Smooth muscle cell (in vitro differentiated cells): Measurements from ENCODE around the gene COG7. TPM values are rescaled to one million over a fixed set of nuclear protein-coding genes. Genes with fewer than 3 reads are reported as not detected.

Experiments used
- DNase-seq: peaks from one replicate; lab custom pipeline; 2025; ENCODE audit not compliant: unreplicated experiment; lab: John Stamatoyannopoulos, UW
- H2AFZ ChIP-seq: fragments of 200-600 bp; sonication (generic); 2 replicates; pipeline ENCODE4 v1.6.0; 2016; ENCODE audit warnings: antibody characterized with exemption, low read depth, mild to moderate bottlenecking
- H3F3A ChIP-seq: fragments of 200-600 bp; sonication (generic); 2 replicates; pipeline ENCODE4 v1.6.0; 2017; ENCODE audit warnings: antibody characterized with exemption, low read depth
- H3K27ac ChIP-seq: fragments of 200-600 bp; sonication (generic); 2 replicates; pipeline ENCODE4 v1.5.1; 2016; ENCODE audit warnings: low read depth, mild to moderate bottlenecking
- H3K27me3 ChIP-seq: fragments of 200-600 bp; sonication (generic); 2 replicates; pipeline ENCODE4 v1.6.1; 2016; ENCODE audit warnings: low read depth, mild to moderate bottlenecking
- H3K36me3 ChIP-seq: fragments of 200-600 bp; sonication (generic); 2 replicates; pipeline ENCODE4 v1.5.1; 2016; ENCODE audit warnings: low read depth
- H3K4me1 ChIP-seq: fragments of 200-600 bp; sonication (generic); 2 replicates; pipeline ENCODE4 v1.5.1; 2016; ENCODE audit warnings: low read depth
- H3K4me2 ChIP-seq: fragments of 200-600 bp; sonication (generic); 2 replicates; pipeline ENCODE4 v1.6.0; 2016; ENCODE audit warnings: mild to moderate bottlenecking
- H3K4me3 ChIP-seq: fragments of 200-600 bp; sonication (generic); 2 replicates; pipeline ENCODE4 v1.5.1; 2016; ENCODE audit warnings: mild to moderate bottlenecking
- H3K79me2 ChIP-seq: fragments of 200-600 bp; sonication (generic); 2 replicates; pipeline ENCODE4 v1.6.0; 2016; ENCODE audit warnings: low read depth, mild to moderate bottlenecking
- H3K9ac ChIP-seq: fragments of 200-600 bp; sonication (generic); 2 replicates; pipeline ENCODE4 v1.6.0; 2016; ENCODE audit warnings: low read depth
- H3K9me3 ChIP-seq: fragments of 200-600 bp; sonication (generic); replicated peaks from 2 replicates; pipeline ENCODE4 v1.5.1; 2016; ENCODE audit warnings: low read depth
- H4K20me1 ChIP-seq: fragments of 200-600 bp; sonication (generic); 2 replicates; pipeline ENCODE4 v1.6.0; 2016; ENCODE audit warnings: low read depth
- CTCF ChIP-seq: fragments of 200-600 bp; sonication (generic); IDR thresholded peaks from 2 replicates; pipeline ENCODE4 v1.5.1; 2017; ENCODE audit warnings: borderline replicate concordance, mild to moderate bottlenecking, antibody characterized with exemption; ENCODE audit not compliant: insufficient read depth, poor library complexity, severe bottlenecking
- WGBS: methylation state at CpG from one replicate; pipeline ENCODE4 v1.1.7; 2016; ENCODE audit warnings: low lambda C conversion rate; 5-methylcytosine and 5-hydroxymethylcytosine counted together
- polyA plus RNA-seq: library from polyadenylated mRNA; unstranded; fragments of >200 nt; fragmentation: Nextera tagmentation; extraction: Ambion mirVana; gene quantifications from 2 replicates; pipeline ENCODE4 v1.2.1, GENCODE V29; 2016
- total RNA-seq: library from RNA; depleted of rRNA; stranded (reverse); fragments of >200 nt; gene quantifications from 2 replicates; pipeline ENCODE4 v1.2.3, GENCODE V29; 2014

The COG7 gene
- total and polyA plus RNA-seq, 2 experiments from 2014 or later: 17.2 to 17.6 TPM

- Histone ChIP-seq H3K4me3 (no peak overlapping the region), H3K9ac (no peak overlapping the region), H3K36me3 (no peaks in the 10 kb centered on the region), H4K20me1 (peaks cover 100% of the 10 kb centered on the region), H3F3A (peaks cover 12% of the 10 kb centered on the region), H3K4me1 (peaks cover 30% of the 10 kb centered on the region), H3K9me3 (no peaks in the 10 kb centered on the region), H3K27ac (no peak overlapping the region), H3K27me3 (no peaks in the 10 kb centered on the region), H2AFZ (no peak overlapping the region), H3K4me2 (no peak overlapping the region), H3K79me2 (peaks cover 64% of the 10 kb centered on the region)
- WGBS: 74% methylated on average over 4 of the region's 4 CpGs
- DNase-seq: no peak
- TF ChIP-seq CTCF: no peak
Measured at GRCh38 chr16:23500862-23501225, 47.9 kb upstream of the COG7 start.

- no peak overlapping the region for H3K9ac ChIP-seq
- peaks cover 100% of the 10 kb centered on the region for H4K20me1 ChIP-seq
- H3K79me2 ChIP-seq: peaks cover 63% of the 10 kb centered on the region
- no peak for DNase-seq
- no peak overlapping the region for H2AFZ ChIP-seq
- peaks cover 7% of the 10 kb centered on the region for H3F3A ChIP-seq
- H3K27ac ChIP-seq: no peak overlapping the region
- H3K4me2 ChIP-seq: no peak overlapping the region
- no peaks in the 10 kb centered on the region for H3K27me3 ChIP-seq
- 95% methylated on average over 20 of the region's 20 CpGs for WGBS
- TF ChIP-seq CTCF: no peak
- no peaks in the 10 kb centered on the region for H3K9me3 ChIP-seq
- peaks cover 25% of the 10 kb centered on the region for H3K4me1 ChIP-seq
- H3K36me3 ChIP-seq: no peaks in the 10 kb centered on the region
- no peak overlapping the region for H3K4me3 ChIP-seq
Measured at GRCh38 chr16:23500212-23500861, 47.3 kb upstream of the COG7 start.

GRCh38 chr16:23499801-23500200 is 46.8 kb upstream of the COG7 start:
- no peaks in the 10 kb centered on the region for H3K36me3 ChIP-seq
- H3K27ac ChIP-seq: no peak overlapping the region
- 90% methylated on average over 7 of the region's 7 CpGs for WGBS
- H3K9me3 ChIP-seq: no peaks in the 10 kb centered on the region
- H4K20me1 ChIP-seq: peaks cover 97% of the 10 kb centered on the region
- H3K4me2 ChIP-seq: no peak overlapping the region
- no peak overlapping the region for H3K4me3 ChIP-seq
- peaks cover 5% of the 10 kb centered on the region for H3F3A ChIP-seq
- no peak for TF ChIP-seq CTCF
- no peaks in the 10 kb centered on the region for H3K27me3 ChIP-seq
- peaks cover 63% of the 10 kb centered on the region for H3K79me2 ChIP-seq
- H3K4me1 ChIP-seq: peaks cover 19% of the 10 kb centered on the region
- DNase-seq: no peak
- H2AFZ ChIP-seq: no peak overlapping the region
- no peak overlapping the region for H3K9ac ChIP-seq

GRCh38 chr16:23498863-23499262 is 45.9 kb upstream of the COG7 start:
- Histone ChIP-seq H3K4me2 (no peak overlapping the region), H3K9ac (no peak overlapping the region), H4K20me1 (peaks cover 88% of the 10 kb centered on the region), H3F3A (no peaks in the 10 kb centered on the region), H3K9me3 (no peaks in the 10 kb centered on the region), H3K4me3 (no peak overlapping the region), H3K4me1 (peaks cover 10% of the 10 kb centered on the region), H2AFZ (no peak overlapping the region), H3K27me3 (no peaks in the 10 kb centered on the region), H3K79me2 (peaks cover 59% of the 10 kb centered on the region), H3K27ac (no peak overlapping the region), H3K36me3 (no peaks in the 10 kb centered on the region)
- WGBS: 97% methylated on average over 11 of the region's 11 CpGs
- no peak for TF ChIP-seq CTCF
- DNase-seq: no peak
